ENCODE data around the gene PBRM1. TPM values are rescaled to one million over a fixed set of nuclear protein-coding genes. Genes with fewer than 3 reads are reported as not detected.

The PBRM1 gene
- total RNA-seq (56.2 TPM), polyA plus RNA-seq (ENCODE audit: insufficient read depth, low read depth, low replicate concordance) (4.1 TPM)
- long read RNA-seq, donor 1: 0 reads
- long read RNA-seq, donor 2: 0 reads
- long read RNA-seq, donor 3, partial matches to known transcripts: 92 of 149 reads
- long read RNA-seq, donor 3, other reads (novel, unspliced or antisense): 57 of 149 reads
- long read RNA-seq, donor 4, partial matches to known transcripts: 60 of 76 reads
- long read RNA-seq, donor 4, other reads (novel, unspliced or antisense): 16 of 76 reads
- long read RNA-seq, donor 5: 0 reads
- long read RNA-seq, donor 6, partial matches to known transcripts: 116 of 139 reads
- long read RNA-seq, donor 6, other reads (novel, unspliced or antisense): 23 of 139 reads
- long read RNA-seq, donor 7, partial matches to known transcripts: 15 of 32 reads
- long read RNA-seq, donor 7, other reads (novel, unspliced or antisense): 17 of 32 reads
- long read RNA-seq, donor 8, partial matches to known transcripts: 72 of 99 reads
- long read RNA-seq, donor 8, other reads (novel, unspliced or antisense): 26 of 99 reads
- long read RNA-seq, donor 9, partial matches to known transcripts: 45 of 46 reads
- long read RNA-seq, donor 9, other reads (novel, unspliced or antisense): 0 of 46 reads
- long read RNA-seq, donor 10, partial matches to known transcripts: 128 of 140 reads
- long read RNA-seq, donor 10, other reads (novel, unspliced or antisense): 12 of 140 reads

- no peaks in the 10 kb centered on the region for H3K9me3 ChIP-seq (ENCODE audit: control insufficient read depth in 2 of 3, insufficient read depth in 1 of 3, low read length in 3 of 3)
- peaks cover 27 to 37% (median 29%) of the 10 kb centered on the region in 3 donors for H3K36me3 ChIP-seq (ENCODE audit: control insufficient read depth in 2 of 3, insufficient read depth in 3 of 3, low read length in 3 of 3)
- H3K27ac ChIP-seq (ENCODE audit: low read depth in 2 of 2, low read length in 2 of 2): peak within 1 kb of the TSS; percentile 96 to 98
- FAIRE-seq: no peak
- peak within 1 kb of the TSS; percentile 84 to 89 (median 85) for H3K9ac ChIP-seq (ENCODE audit: low read length in 3 of 3)
- intact Hi-C loops (cut with DNase I): no loop called here
- TF ChIP-seq, protein P1, sequence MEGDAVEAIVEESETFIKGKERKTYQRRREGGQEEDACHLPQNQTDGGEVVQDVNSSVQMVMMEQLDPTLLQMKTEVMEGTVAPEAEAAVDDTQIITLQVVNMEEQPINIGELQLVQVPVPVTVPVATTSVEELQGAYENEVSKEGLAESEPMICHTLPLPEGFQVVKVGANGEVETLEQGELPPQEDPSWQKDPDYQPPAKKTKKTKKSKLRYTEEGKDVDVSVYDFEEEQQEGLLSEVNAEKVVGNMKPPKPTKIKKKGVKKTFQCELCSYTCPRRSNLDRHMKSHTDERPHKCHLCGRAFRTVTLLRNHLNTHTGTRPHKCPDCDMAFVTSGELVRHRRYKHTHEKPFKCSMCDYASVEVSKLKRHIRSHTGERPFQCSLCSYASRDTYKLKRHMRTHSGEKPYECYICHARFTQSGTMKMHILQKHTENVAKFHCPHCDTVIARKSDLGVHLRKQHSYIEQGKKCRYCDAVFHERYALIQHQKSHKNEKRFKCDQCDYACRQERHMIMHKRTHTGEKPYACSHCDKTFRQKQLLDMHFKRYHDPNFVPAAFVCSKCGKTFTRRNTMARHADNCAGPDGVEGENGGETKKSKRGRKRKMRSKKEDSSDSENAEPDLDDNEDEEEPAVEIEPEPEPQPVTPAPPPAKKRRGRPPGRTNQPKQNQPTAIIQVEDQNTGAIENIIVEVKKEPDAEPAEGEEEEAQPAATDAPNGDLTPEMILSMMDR (IDR thresholded peaks at IDR 0.05; ENCODE audit: borderline replicate concordance, extremely low read depth, insufficient read depth): no peak
- peaks cover 4 to 28% (median 20%) of the 10 kb centered on the region in 3 donors for H3K4me1 ChIP-seq (ENCODE audit: control insufficient read depth in 2 of 3, insufficient read depth in 2 of 3, low read depth in 1 of 3, low read length in 3 of 3)
- peak; percentile 95 to 99 (median 97) for DNase-seq
- H3K4me3 ChIP-seq (ENCODE audit: low read length in 3 of 3): peak within 1 kb of the TSS; percentile 93 to 94 (median 93)
- H3K27me3 ChIP-seq (ENCODE audit: control insufficient read depth, insufficient read depth, low read length): no peaks in the 10 kb centered on the region
These were observed at the start of gene PBRM1, which contains the start of gene GNL3 for GRCh38 chr3:52685709-52686691. Gene PBRM1 (minus strand): TSS chr3:52685913. Gene GNL3 (plus strand): TSS chr3:52686032. CDS start chr3:52686093, 61 bp downstream.

GRCh38 chr3:52733256-52733891 is 47.7 kb upstream of the PBRM1 start:
- no peaks in the 10 kb centered on the region for H3K4me1 ChIP-seq (ENCODE audit: control insufficient read depth in 2 of 3, insufficient read depth in 2 of 3, low read depth in 1 of 3, low read length in 3 of 3)
- no peak for FAIRE-seq

GRCh38 chr3:52731590-52731989 is 45.9 kb upstream of the PBRM1 start:
- no peaks in the 10 kb centered on the region for H3K27me3 ChIP-seq (ENCODE audit: control insufficient read depth, insufficient read depth, low read length)
- no peaks in the 10 kb centered on the region for H3K9me3 ChIP-seq (ENCODE audit: control insufficient read depth in 2 of 3, insufficient read depth in 1 of 3, low read length in 3 of 3)
- intact Hi-C loops (cut with DNase I): no loop called here
- TF ChIP-seq, protein P1 (IDR thresholded peaks at IDR 0.05; ENCODE audit: borderline replicate concordance, extremely low read depth, insufficient read depth): no peak
- H3K36me3 ChIP-seq (ENCODE audit: control insufficient read depth in 2 of 3, insufficient read depth in 3 of 3, low read length in 3 of 3): peaks cover 6 to 26% (median 11%) of the 10 kb centered on the region in 3 donors
- DNase-seq: no peak
- H3K9ac ChIP-seq (ENCODE audit: low read length in 3 of 3): no peak overlapping the region
- H3K4me3 ChIP-seq (ENCODE audit: low read length in 3 of 3): no peak overlapping the region
- no peaks in the 10 kb centered on the region for H3K4me1 ChIP-seq (ENCODE audit: control insufficient read depth in 2 of 3, insufficient read depth in 2 of 3, low read depth in 1 of 3, low read length in 3 of 3)
- no peak for FAIRE-seq
- no peak overlapping the region for H3K27ac ChIP-seq (ENCODE audit: low read depth in 2 of 2, low read length in 2 of 2)

More at GRCh38 chr3:52733256-52733891, 47.7 kb upstream of the PBRM1 start:
- TF ChIP-seq, protein P1 (IDR thresholded peaks at IDR 0.05; ENCODE audit: borderline replicate concordance, extremely low read depth, insufficient read depth): no peak
- no peak for DNase-seq
- H3K4me3 ChIP-seq (ENCODE audit: low read length in 3 of 3): no peak overlapping the region
- intact Hi-C loops (cut with DNase I): no loop called here
- H3K36me3 ChIP-seq (ENCODE audit: control insufficient read depth in 2 of 3, insufficient read depth in 3 of 3, low read length in 3 of 3): peaks cover 8 to 23% (median 11%) of the 10 kb centered on the region in 3 donors
- no peak overlapping the region for H3K27ac ChIP-seq (ENCODE audit: low read depth in 2 of 2, low read length in 2 of 2)
- no peaks in the 10 kb centered on the region for H3K9me3 ChIP-seq (ENCODE audit: control insufficient read depth in 2 of 3, insufficient read depth in 1 of 3, low read length in 3 of 3)
- no peak overlapping the region for H3K9ac ChIP-seq (ENCODE audit: low read length in 3 of 3)
- no peaks in the 10 kb centered on the region for H3K27me3 ChIP-seq (ENCODE audit: control insufficient read depth, insufficient read depth, low read length)

Data from kidney (tissue), 22 donors.